HepG2 (cell line): ENCODE data around the gene HMG20B. TPM values are rescaled to one million over a fixed set of nuclear protein-coding genes. Genes with fewer than 3 reads are reported as not detected.

ENCODE experiments used
- ATAC-seq: fragments of 200-7000 bp; cut with Tn5 transposase; 3 replicates; pipeline ENCODE4 v1.9.1; 2020; ENCODE audit warnings: mild to moderate bottlenecking, moderate library complexity
- BruUV-seq: library from RNA; stranded (reverse); fragments of 400-500 nt; replicated peaks from 2 replicates; lab custom pipeline; 2021; lab: Mats Ljungman, UMichigan
- CTCF ChIA-PET: fragments of 300-600 bp; formaldehyde crosslinking; extraction: SDS; loops from one replicate; lab custom pipeline; 2021; ENCODE audit warnings: low total read pairs, inconsistent platforms, low intra/inter-chr PET ratio; lab: Yijun Ruan, JAX
- POLR2A ChIA-PET: fragments of 350-600 bp; sonication (Branson Sonifier 250); formaldehyde crosslinking; loops from one replicate; lab custom pipeline; 2020; ENCODE audit warnings: antibody characterized with exemption, inconsistent platforms; lab: Yijun Ruan, JAX
- DNase-seq: peaks from one replicate; pipeline ENCODE4 v3.0.0-alpha.2; 2015; ENCODE audit warnings: low spot score
- FAIRE-seq: peaks from 3 replicates; lab custom pipeline; 2011; peaks lifted over from hg19 to GRCh38; lab: Jason Lieb, UNC
- H2AFZ ChIP-seq: one replicate; pipeline ENCODE4 v1.6.1; 2011; ENCODE audit warnings: low read length, inconsistent platforms
- H3K27ac ChIP-seq: fragments of 300-600 bp; 3 replicates; pipeline ENCODE4 v1.8.0; 2011; ENCODE audit warnings: mixed run types, mild to moderate bottlenecking, mixed read lengths, low read length, inconsistent platforms; ENCODE audit not compliant: insufficient read depth; ENCODE audit errors: extremely low read length
- H3K27me3 ChIP-seq, 2 experiments: fragments of 200-600 bp in 1 of 2; 2 replicates in 1 of 2; 3 replicates in 1 of 2; pipeline versions ENCODE4 v1.6.0 to v1.8.0; 2011; ENCODE audit warnings: low read length in 2 of 2, mild to moderate bottlenecking in 2 of 2, moderate library complexity in 2 of 2, inconsistent platforms in 1 of 2; ENCODE audit not compliant: insufficient read depth in 2 of 2, control insufficient read depth in 1 of 2
- H3K36me3 ChIP-seq, 2 experiments: fragments of 200-600 bp in 1 of 2; replicated peaks in 1 of 2; 2 replicates in 1 of 2; 3 replicates in 1 of 2; pipeline versions ENCODE4 v1.5.1 to v1.8.0; 2011; ENCODE audit warnings: low read length in 2 of 2, inconsistent platforms in 1 of 2; ENCODE audit not compliant: insufficient read depth in 2 of 2, control insufficient read depth in 1 of 2
- H3K4me1 ChIP-seq: 2 replicates; pipeline ENCODE4 v1.5.1; 2012; ENCODE audit warnings: low read length, inconsistent platforms; ENCODE audit not compliant: insufficient read depth
- H3K4me2 ChIP-seq: 2 replicates; pipeline ENCODE4 v1.6.0; 2011; ENCODE audit warnings: low read depth, low read length, inconsistent platforms
- H3K4me3 ChIP-seq, 3 experiments: fragments of 200-600 bp in 1 of 3; sonication (generic), shearing (Covaris generic) in 1 of 3; replicated peaks in 1 of 3; 2 replicates each; pipeline ENCODE4 v1.5.1; 2011 to 2016; ENCODE audit warnings: low read length in 3 of 3, inconsistent platforms in 2 of 3, low read depth in 2 of 3, mild to moderate bottlenecking in 2 of 3, control low read depth in 1 of 3, mixed read lengths in 1 of 3; ENCODE audit not compliant: insufficient read depth in 1 of 3
- H3K79me2 ChIP-seq: one replicate; pipeline ENCODE4 v1.6.1; 2011; ENCODE audit warnings: low read length, inconsistent platforms; ENCODE audit not compliant: insufficient read depth
- H3K9ac ChIP-seq: 2 replicates; pipeline ENCODE4 v1.6.0; 2011; ENCODE audit warnings: mild to moderate bottlenecking, low read depth, low read length, inconsistent platforms; ENCODE audit not compliant: insufficient read depth
- H3K9me3 ChIP-seq: 2 replicates; pipeline ENCODE4 v1.5.1; 2012; ENCODE audit warnings: mild to moderate bottlenecking, low read length
- H4K20me1 ChIP-seq: 2 replicates; pipeline ENCODE4 v1.6.0; 2011; ENCODE audit warnings: inconsistent platforms, mild to moderate bottlenecking, low read length, moderate library complexity; ENCODE audit not compliant: insufficient read depth
- CHD4 ChIP-seq: fragments of 200-600 bp; sonication (generic); IDR thresholded peaks from 2 replicates; pipeline ENCODE4 v1.7.0; 2017; ENCODE audit warnings: mild to moderate bottlenecking, low read length, borderline replicate concordance
- DR1 ChIP-seq: sonication (generic); formaldehyde crosslinking; IDR thresholded peaks from 2 replicates; pipeline ENCODE4 v1.8.0; 2021; ENCODE audit warnings: mild to moderate bottlenecking, missing genetic modification reagents, inconsistent platforms
- ELF1 ChIP-seq: sonication (generic); formaldehyde crosslinking; IDR thresholded peaks from 2 replicates; pipeline ENCODE4 v1.4.0; 2020; ENCODE audit warnings: missing genetic modification reagents
- FOXC1 ChIP-seq: sonication (generic); formaldehyde crosslinking; IDR thresholded peaks from 2 replicates; pipeline ENCODE4 v1.8.0; 2022; ENCODE audit warnings: mild to moderate bottlenecking, missing genetic modification reagents, borderline replicate concordance
- GATAD1 ChIP-seq: IDR thresholded peaks from 2 replicates; pipeline ENCODE4 v1.6.1; 2016; ENCODE audit warnings: missing genetic modification reagents, missing compliant biosample characterization
- KDM2A ChIP-seq: sonication (generic); formaldehyde crosslinking; IDR thresholded peaks from 2 replicates; pipeline ENCODE4 v1.4.0; 2020; ENCODE audit warnings: low read depth, missing genetic modification reagents, borderline replicate concordance
- KMT2A ChIP-seq: sonication (generic); formaldehyde crosslinking; IDR thresholded peaks from 2 replicates; pipeline ENCODE4 v1.4.0; 2020; ENCODE audit warnings: missing genetic modification reagents
- MEIS1 ChIP-seq: sonication (generic); formaldehyde crosslinking; IDR thresholded peaks from 2 replicates; pipeline ENCODE4 v1.9.0; 2021; ENCODE audit warnings: mild to moderate bottlenecking, missing genetic modification reagents, moderate library complexity, borderline replicate concordance
- NFIB ChIP-seq: sonication (generic); formaldehyde crosslinking; IDR thresholded peaks from 2 replicates; pipeline ENCODE4 v1.9.0; 2021; ENCODE audit warnings: missing genetic modification reagents, mild to moderate bottlenecking, borderline replicate concordance
- NR2F6 ChIP-seq, 2 experiments: IDR thresholded peaks; 2 replicates each; pipeline ENCODE4 v1.6.1; 2016; ENCODE audit warnings: antibody characterized with exemption in 1 of 2, mild to moderate bottlenecking in 1 of 2
- RBM39 ChIP-seq: fragments of 200-400 bp; formaldehyde crosslinking; IDR thresholded peaks from one replicate; pipeline ENCODE4 v1.6.1; 2018; ENCODE audit warnings: antibody characterized with exemption, mild to moderate bottlenecking, low read depth, low read length; ENCODE audit not compliant: poor library complexity, severe bottlenecking
- SMARCE1 ChIP-seq: fragments of 450-650 bp; IDR thresholded peaks from 2 replicates; pipeline ENCODE4 v1.6.1; 2017; ENCODE audit warnings: borderline replicate concordance
- SNAI1 ChIP-seq: sonication (generic); formaldehyde crosslinking; IDR thresholded peaks from 2 replicates; pipeline ENCODE4 v1.5.0; 2020; ENCODE audit warnings: mild to moderate bottlenecking, missing genetic modification reagents, borderline replicate concordance
- WIZ ChIP-seq: sonication (generic); formaldehyde crosslinking; IDR thresholded peaks from 2 replicates; pipeline ENCODE4 v1.5.1; 2020; ENCODE audit warnings: mild to moderate bottlenecking, missing genetic modification reagents
- ZIK1 ChIP-seq: sonication (generic); formaldehyde crosslinking; IDR thresholded peaks from 2 replicates; pipeline ENCODE4 v1.5.0; 2020; ENCODE audit warnings: mild to moderate bottlenecking, low read depth, missing genetic modification reagents, borderline replicate concordance
- ZMYM2 ChIP-seq: sonication (generic); formaldehyde crosslinking; IDR thresholded peaks from 2 replicates; pipeline ENCODE4 v1.8.0; 2022; ENCODE audit warnings: mild to moderate bottlenecking, missing genetic modification reagents
- ZMYM4 ChIP-seq: sonication (generic); formaldehyde crosslinking; IDR thresholded peaks from 2 replicates; pipeline ENCODE4 v1.8.1; 2023; ENCODE audit warnings: mild to moderate bottlenecking, missing genetic modification reagents
- ZNF224 ChIP-seq: sonication (generic); formaldehyde crosslinking; IDR thresholded peaks from 2 replicates; pipeline ENCODE4 v1.5.0; 2020; ENCODE audit warnings: mild to moderate bottlenecking, missing genetic modification reagents
- ZNF629 ChIP-seq: sonication (generic); formaldehyde crosslinking; conservative IDR thresholded peaks from 2 replicates; pipeline ENCODE4 v1.5.0; 2020; ENCODE audit warnings: missing genetic modification reagents
- ZNF644 ChIP-seq: IDR thresholded peaks from 2 replicates; pipeline ENCODE4 v1.6.1; 2016; ENCODE audit warnings: low read depth
- WGBS: methylation state at CpG from one replicate; pipeline ENCODE4 v1.1.6; 2017; ENCODE audit warnings: low lambda C conversion rate; 5-methylcytosine and 5-hydroxymethylcytosine counted together
- in situ Hi-C: cut with HindIII; loops from 2 replicates; pipeline ENCODE4 v1.10.0; 2017; ENCODE audit warnings: low pct_unique_long_range_greater_than_20kb; ENCODE audit not compliant: extremely low pct_ligation_motif_present
- intact Hi-C: fragments of 100-400 bp; cut with micrococcal nuclease; formaldehyde crosslinking; loops from one replicate; pipeline ENCODE4 v1.10.0; 2022; ENCODE audit not compliant: unreplicated experiment
- polyA plus RNA-seq, 8 experiments: library from polyadenylated mRNA; depleted of rRNA in 3 of 8; stranded (reverse) in 7 of 8; unstranded in 1 of 8; fragments of >200 nt; fragmentation: Illumina TruSeq in 4 of 8; extraction: Trizol in 4 of 8; gene quantifications; 2 replicates each; pipeline versions ENCODE4 v1.2.1 to v1.2.3, GENCODE V29; 2011 to 2016; ENCODE audit warnings: low read depth in 4 of 8, missing spikeins in 1 of 8, mixed read lengths in 1 of 8; ENCODE audit not compliant: insufficient read depth in 1 of 8
- total RNA-seq, 5 experiments: library from RNA; depleted of rRNA; stranded (reverse); fragments of >200 nt; fragmentation: Illumina TruSeq; extraction: Trizol; gene quantifications; 2 replicates each; pipeline ENCODE4 v1.2.3, GENCODE V29; 2016; ENCODE audit warnings: low read depth in 1 of 5
- TF ChIP-seq, protein P1 (sequence below): sonication (generic); formaldehyde crosslinking; IDR thresholded peaks from 2 replicates; pipeline ENCODE4 v1.4.0; 2020; ENCODE audit warnings: missing genetic modification reagents
- TF ChIP-seq, protein P2 (sequence below): IDR thresholded peaks from 2 replicates; pipeline ENCODE4 v1.6.1; 2018; ENCODE audit warnings: missing genetic modification reagents, mild to moderate bottlenecking, missing compliant biosample characterization
- TF ChIP-seq, protein P3 (sequence below): sonication (generic); formaldehyde crosslinking; IDR thresholded peaks from 2 replicates; pipeline ENCODE4 v1.4.0; 2020; ENCODE audit warnings: mild to moderate bottlenecking, missing genetic modification reagents

Gene HMG20B
- total and polyA plus RNA-seq, 2 of the 13 experiments (the other 11 are each of a cell fraction or from before 2014, with no cell fraction given), result 23.9 to 29.2 TPM

DNA sequence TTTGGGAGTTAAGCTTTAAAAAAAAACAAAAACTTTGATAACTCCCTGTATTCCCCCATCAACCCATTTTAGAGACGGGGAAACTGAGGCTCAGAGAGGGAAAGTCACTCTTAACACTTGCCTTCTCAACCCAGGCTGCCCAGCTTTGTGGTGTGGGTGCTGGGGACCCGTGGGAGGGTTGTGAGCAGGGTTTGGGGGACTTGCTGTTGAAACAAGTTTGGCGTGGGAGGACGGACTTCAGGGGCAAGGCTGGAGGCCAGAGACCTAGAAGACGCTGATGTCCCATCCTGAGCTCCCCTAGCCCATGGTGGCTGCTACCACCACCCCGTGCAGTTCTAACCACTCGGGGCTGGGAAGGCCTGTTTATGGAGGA, 54.6 kb downstream of the HMG20B start:
- CTCF ChIA-PET, result no interaction called here
- 62% methylated on average over 7 of the region's 7 CpGs for WGBS
- in situ Hi-C loops (no loop called here), intact Hi-C loops (loop anchor here (5.0 kb wide), 1 partner anchor 715 kb away; the partner anchor contains the start of gene MPND)
- H3K36me3 ChIP-seq, result peaks cover 3 to 8% of the 10 kb centered on the region in 2 experiments; a peak in 2 of 5 replicates
- peak overlapping the region; percentile 90; the same call in 1 of the 2 replicates for H3K9ac ChIP-seq
- H3K4me3 ChIP-seq, result peak overlapping the region in 1 of 3 experiments; percentile 17; a peak in 1 of 6 replicates
- no peak overlapping the region for H3K27ac ChIP-seq
- H3K4me1 ChIP-seq, result peaks cover 18% of the 10 kb centered on the region
- ATAC-seq, result no peak
- H3K27me3 ChIP-seq, result no peaks in the 10 kb centered on the region; a peak in 1 of 5 replicates
- H3K4me2 ChIP-seq, result peak overlapping the region; percentile 90
- BruUV-seq, result no TSS peak
- POLR2A ChIA-PET, result interaction anchor here (1.0 kb wide), 2 partner anchors 19 to 135 kb away, joined by 3 to 6 read pairs; partner anchors contain the start of gene MRPL54
- FAIRE-seq, result no peak
- no peak for DNase-seq
- H4K20me1 ChIP-seq, result peaks cover 8% of the 10 kb centered on the region; the same call in 1 of the 2 replicates
- H3K79me2 ChIP-seq, result peaks cover 20% of the 10 kb centered on the region
- H2AFZ ChIP-seq, result no peak overlapping the region
- no peaks in the 10 kb centered on the region for H3K9me3 ChIP-seq
- TF ChIP-seq RBM39, result no peak
- no peak for TF ChIP-seq FOXC1 (CRISPR knock-in tag)
- TF ChIP-seq SNAI1, result no peak
- 0 out of 2 replicates have a peak, but pooled peaks have one; percentile 49 for TF ChIP-seq ZMYM2 (CRISPR knock-in tag)
- TF ChIP-seq ZNF644 (CRISPR knock-in tag), result no peak
- TF ChIP-seq DR1 (CRISPR knock-in tag), result no peak
- TF ChIP-seq GATAD1 (CRISPR knock-in tag), result no peak
- no peak for TF ChIP-seq ZMYM4 (CRISPR knock-in tag)
- TF ChIP-seq, protein P1, sequence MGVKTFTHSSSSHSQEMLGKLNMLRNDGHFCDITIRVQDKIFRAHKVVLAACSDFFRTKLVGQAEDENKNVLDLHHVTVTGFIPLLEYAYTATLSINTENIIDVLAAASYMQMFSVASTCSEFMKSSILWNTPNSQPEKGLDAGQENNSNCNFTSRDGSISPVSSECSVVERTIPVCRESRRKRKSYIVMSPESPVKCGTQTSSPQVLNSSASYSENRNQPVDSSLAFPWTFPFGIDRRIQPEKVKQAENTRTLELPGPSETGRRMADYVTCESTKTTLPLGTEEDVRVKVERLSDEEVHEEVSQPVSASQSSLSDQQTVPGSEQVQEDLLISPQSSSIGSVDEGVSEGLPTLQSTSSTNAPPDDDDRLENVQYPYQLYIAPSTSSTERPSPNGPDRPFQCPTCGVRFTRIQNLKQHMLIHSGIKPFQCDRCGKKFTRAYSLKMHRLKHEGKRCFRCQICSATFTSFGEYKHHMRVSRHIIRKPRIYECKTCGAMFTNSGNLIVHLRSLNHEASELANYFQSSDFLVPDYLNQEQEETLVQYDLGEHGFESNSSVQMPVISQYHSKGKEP (CRISPR knock-in tag), result no peak
- no peak for TF ChIP-seq KMT2A (CRISPR knock-in tag)
- TF ChIP-seq MEIS1 (CRISPR knock-in tag), result no peak
- TF ChIP-seq, protein P2, sequence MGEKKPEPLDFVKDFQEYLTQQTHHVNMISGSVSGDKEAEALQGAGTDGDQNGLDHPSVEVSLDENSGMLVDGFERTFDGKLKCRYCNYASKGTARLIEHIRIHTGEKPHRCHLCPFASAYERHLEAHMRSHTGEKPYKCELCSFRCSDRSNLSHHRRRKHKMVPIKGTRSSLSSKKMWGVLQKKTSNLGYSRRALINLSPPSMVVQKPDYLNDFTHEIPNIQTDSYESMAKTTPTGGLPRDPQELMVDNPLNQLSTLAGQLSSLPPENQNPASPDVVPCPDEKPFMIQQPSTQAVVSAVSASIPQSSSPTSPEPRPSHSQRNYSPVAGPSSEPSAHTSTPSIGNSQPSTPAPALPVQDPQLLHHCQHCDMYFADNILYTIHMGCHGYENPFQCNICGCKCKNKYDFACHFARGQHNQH (CRISPR knock-in tag), result no peak
- peak; percentile 100 for TF ChIP-seq CHD4
- TF ChIP-seq NFIB (CRISPR knock-in tag), result no peak
- no peak for TF ChIP-seq ZIK1 (CRISPR knock-in tag)
- TF ChIP-seq, protein P3, sequence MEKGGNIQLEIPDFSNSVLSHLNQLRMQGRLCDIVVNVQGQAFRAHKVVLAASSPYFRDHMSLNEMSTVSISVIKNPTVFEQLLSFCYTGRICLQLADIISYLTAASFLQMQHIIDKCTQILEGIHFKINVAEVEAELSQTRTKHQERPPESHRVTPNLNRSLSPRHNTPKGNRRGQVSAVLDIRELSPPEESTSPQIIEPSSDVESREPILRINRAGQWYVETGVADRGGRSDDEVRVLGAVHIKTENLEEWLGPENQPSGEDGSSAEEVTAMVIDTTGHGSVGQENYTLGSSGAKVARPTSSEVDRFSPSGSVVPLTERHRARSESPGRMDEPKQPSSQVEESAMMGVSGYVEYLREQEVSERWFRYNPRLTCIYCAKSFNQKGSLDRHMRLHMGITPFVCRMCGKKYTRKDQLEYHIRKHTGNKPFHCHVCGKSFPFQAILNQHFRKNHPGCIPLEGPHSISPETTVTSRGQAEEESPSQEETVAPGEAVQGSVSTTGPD (CRISPR knock-in tag), result no peak
- no peak for TF ChIP-seq ELF1 (CRISPR knock-in tag)
- no peak for TF ChIP-seq WIZ (CRISPR knock-in tag)
- TF ChIP-seq ZNF629 (CRISPR knock-in tag), result peak; percentile 99
- no peak for TF ChIP-seq SMARCE1
- TF ChIP-seq NR2F6 (IDR thresholded peaks at IDR 0.05), result no peak
- no peak for TF ChIP-seq NR2F6 (CRISPR knock-in tag; IDR thresholded peaks at IDR 0.05)
- no peak for TF ChIP-seq ZNF224 (CRISPR knock-in tag)
- no peak for TF ChIP-seq KDM2A
